IMR-90 (cell line): ENCODE measurements around the gene MEF2D. TPM values are rescaled to one million over a fixed set of nuclear protein-coding genes. Genes with fewer than 3 reads are reported as not detected.
A peak's percentile ranks its signal among the peaks of the same experiment; 100 is the strongest.

Experiments used
- ATAC-seq: fragments of 200-7000 bp; cut with Tn5 transposase; 2 replicates; pipeline ENCODE4 v1.9.1; 2020; ENCODE audit warnings: low read depth, mild to moderate bottlenecking, moderate library complexity
- BruUV-seq: library from RNA; stranded (reverse); fragments of 400-500 nt; replicated peaks from 2 replicates; lab custom pipeline; 2021; lab: Mats Ljungman, UMichigan
- CTCF ChIA-PET: fragments of 300-600 bp; formaldehyde crosslinking; extraction: SDS; loops from one replicate; lab custom pipeline; 2021; ENCODE audit warnings: antibody characterized with exemption; lab: Yijun Ruan, JAX
- POLR2A ChIA-PET: fragments of 300-600 bp; sonication (Branson Sonifier 250); formaldehyde crosslinking; loops from one replicate; lab custom pipeline; 2022; ENCODE audit warnings: antibody characterized with exemption; ENCODE audit not compliant: unreplicated experiment; lab: Charles Lee
- DNase-seq: peaks from one replicate; pipeline ENCODE4 v3.0.0; 2013
- H2AFZ ChIP-seq: replicated peaks from 2 replicates; pipeline ENCODE3; 2013; ENCODE audit warnings: low read length, mild to moderate bottlenecking; ENCODE audit not compliant: poor library complexity
- H2AK5ac ChIP-seq: 2 replicates; pipeline ENCODE4 v1.6.1; 2013; ENCODE audit warnings: low read depth, low read length, inconsistent platforms
- H2AK9ac ChIP-seq: replicated peaks from 2 replicates; pipeline ENCODE3; 2013; ENCODE audit warnings: mild to moderate bottlenecking, low read depth, low read length, moderate library complexity; ENCODE audit not compliant: poor library complexity
- H2BK120ac ChIP-seq: 2 replicates; pipeline ENCODE4 v1.6.1; 2013; ENCODE audit warnings: low read depth, low read length, inconsistent platforms
- H2BK15ac ChIP-seq: 3 replicates; pipeline ENCODE4 v1.6.1; 2013; ENCODE audit warnings: low read depth, low read length, inconsistent platforms
- H2BK20ac ChIP-seq: 2 replicates; pipeline ENCODE4 v1.6.1; 2013; ENCODE audit warnings: low read depth, mild to moderate bottlenecking, inconsistent platforms, low read length, moderate library complexity
- H2BK5ac ChIP-seq: 2 replicates; pipeline ENCODE4 v1.6.1; 2013; ENCODE audit warnings: mild to moderate bottlenecking, low read depth, low read length, inconsistent platforms; ENCODE audit not compliant: poor library complexity, severe bottlenecking
- H3K14ac ChIP-seq: replicated peaks from 2 replicates; pipeline ENCODE4 v1.6.1; 2013; ENCODE audit warnings: low read depth, low read length, inconsistent platforms
- H3K18ac ChIP-seq: 2 replicates; pipeline ENCODE4 v1.6.1; 2013; ENCODE audit warnings: low read depth, low read length, control low read depth
- H3K23ac ChIP-seq: 2 replicates; pipeline ENCODE4 v1.6.1; 2013; ENCODE audit warnings: low read depth, low read length, inconsistent platforms
- H3K27ac ChIP-seq: 2 replicates; pipeline ENCODE4 v1.5.1; 2013; ENCODE audit warnings: mild to moderate bottlenecking, control low read depth, low read length; ENCODE audit not compliant: insufficient read depth
- H3K27me3 ChIP-seq: 2 replicates; pipeline ENCODE4 v1.6.1; 2013; ENCODE audit warnings: low read length; ENCODE audit not compliant: control insufficient read depth, insufficient read depth
- H3K36me3 ChIP-seq: 2 replicates; pipeline ENCODE4 v1.6.1; 2013; ENCODE audit warnings: low read length, mixed read lengths; ENCODE audit not compliant: control insufficient read depth, insufficient read depth
- H3K4ac ChIP-seq: 2 replicates; pipeline ENCODE4 v1.6.1; 2013; ENCODE audit warnings: low read depth, low read length, inconsistent platforms
- H3K4me1 ChIP-seq: 2 replicates; pipeline ENCODE4 v1.6.1; 2013; ENCODE audit warnings: low read length, mixed read lengths; ENCODE audit not compliant: control insufficient read depth, insufficient read depth
- H3K4me2 ChIP-seq: 2 replicates; pipeline ENCODE4 v1.6.1; 2013; ENCODE audit warnings: low read depth, mild to moderate bottlenecking, control low read depth, low read length, moderate library complexity
- H3K4me3 ChIP-seq: 2 replicates; pipeline ENCODE4 v1.5.1; 2013; ENCODE audit warnings: low read depth, mild to moderate bottlenecking, control low read depth, low read length, moderate library complexity; ENCODE audit not compliant: insufficient read depth
- H3K56ac ChIP-seq: 2 replicates; pipeline ENCODE4 v1.6.1; 2013; ENCODE audit warnings: low read length, inconsistent platforms; ENCODE audit not compliant: insufficient read depth; ENCODE audit errors: extremely low read depth
- H3K79me1 ChIP-seq, 2 experiments: 2 replicates each; pipeline ENCODE4 v1.6.1; 2013; ENCODE audit warnings: low read length in 2 of 2, inconsistent platforms in 1 of 2, low read depth in 1 of 2
- H3K9ac ChIP-seq: 2 replicates; pipeline ENCODE4 v1.6.1; 2013; ENCODE audit warnings: low read depth, low read length, control low read depth
- H3K9me1 ChIP-seq: 2 replicates; pipeline ENCODE4 v1.6.1; 2013; ENCODE audit warnings: low read length, inconsistent platforms; ENCODE audit not compliant: insufficient read depth
- H3K9me3 ChIP-seq: 2 replicates; pipeline ENCODE4 v1.6.1; 2013; ENCODE audit warnings: low read length; ENCODE audit not compliant: control insufficient read depth, insufficient read depth
- H4K20me1 ChIP-seq: 2 replicates; pipeline ENCODE4 v1.6.1; 2013; ENCODE audit warnings: low read length, inconsistent platforms; ENCODE audit not compliant: insufficient read depth
- H4K5ac ChIP-seq: 2 replicates; pipeline ENCODE4 v1.6.1; 2013; ENCODE audit warnings: mild to moderate bottlenecking, low read depth, low read length, control low read depth
- H4K8ac ChIP-seq, 2 experiments: 2 replicates each; pipeline ENCODE4 v1.6.1; 2013; ENCODE audit warnings: low read depth in 2 of 2, low read length in 2 of 2, control low read depth in 1 of 2, inconsistent platforms in 1 of 2
- H4K91ac ChIP-seq: 2 replicates; pipeline ENCODE4 v1.6.1; 2013; ENCODE audit warnings: low read depth, low read length, inconsistent platforms; ENCODE audit not compliant: insufficient read depth
- FOS ChIP-seq: fragments of 150-350 bp; IDR thresholded peaks from 2 replicates; pipeline ENCODE4 v1.6.1; 2016; ENCODE audit warnings: low read depth, low read length
- MAFK ChIP-seq: IDR thresholded peaks from 2 replicates; pipeline ENCODE4 v1.6.1; 2012; ENCODE audit warnings: low read depth, low read length, improper control_type of control experiment
- MXI1 ChIP-seq: IDR thresholded peaks from 2 replicates; pipeline ENCODE4 v1.6.1; 2012; ENCODE audit warnings: low read depth, mild to moderate bottlenecking, low read length, moderate library complexity, borderline replicate concordance
- NFE2L2 ChIP-seq: fragments of 150-350 bp; IDR thresholded peaks from 2 replicates; pipeline ENCODE4 v1.6.1; 2016; ENCODE audit warnings: low read depth, mild to moderate bottlenecking, low read length
- RAD21 ChIP-seq: IDR thresholded peaks from 2 replicates; pipeline ENCODE4 v1.6.1; 2012; ENCODE audit warnings: low read length, improper control_type of control experiment
- RCOR1 ChIP-seq: IDR thresholded peaks from 2 replicates; pipeline ENCODE4 v1.6.1; 2012; ENCODE audit warnings: mild to moderate bottlenecking, low read length, improper control_type of control experiment; ENCODE audit not compliant: insufficient replicate concordance
- RFX5 ChIP-seq: IDR thresholded peaks from 2 replicates; pipeline ENCODE4 v1.8.0; 2012; ENCODE audit warnings: low read depth, mild to moderate bottlenecking, low read length, moderate library complexity
- WGBS, 2 experiments: methylation state at CpG; one replicate each; pipeline versions ENCODE4 v1.1.5 to v1.1.7; 2013; ENCODE audit warnings: missing lambda C conversion rate in 2 of 2; ENCODE audit not compliant: insufficient read length in 1 of 2; ENCODE audit errors: extremely low coverage in 2 of 2; 5-methylcytosine and 5-hydroxymethylcytosine counted together
- dilution Hi-C: fragments of 300-500 bp; cut with HindIII; formaldehyde crosslinking; loops from one replicate; pipeline ENCODE4 v1.14.3; 2018; ENCODE audit warnings: low sequenced_read_pairs; ENCODE audit not compliant: unreplicated experiment
- in situ Hi-C: fragments of 300-500 bp; cut with MboI; formaldehyde crosslinking; loops from 3 replicates; pipeline ENCODE4 v1.14.3; 2019; ENCODE audit warnings: low sequenced_read_pairs, inconsistent platforms, mixed read lengths
- intact Hi-C: fragments of 100-400 bp; cut with micrococcal nuclease; formaldehyde crosslinking; loops from 2 replicates; pipeline ENCODE4 v1.10.0; 2022
- polyA plus RNA-seq, 3 experiments: library from polyadenylated mRNA; depleted of rRNA; stranded (reverse); fragments of >200 nt; gene quantifications; 2 replicates each; pipeline ENCODE4 v1.2.3, GENCODE V29; 2012; ENCODE audit warnings: low replicate concordance in 1 of 3
- total RNA-seq: library from RNA; depleted of rRNA; stranded (reverse); fragments of >200 nt; gene quantifications from 2 replicates; pipeline ENCODE4 v1.2.3, GENCODE V29; 2012
- TF ChIP-seq, protein P1 (sequence below): conservative IDR thresholded peaks from 2 replicates; pipeline ENCODE4 v1.5.1; 2012; ENCODE audit warnings: mild to moderate bottlenecking, low read depth, low read length, improper control_type of control experiment
- TF ChIP-seq, protein P2 (sequence below): fragments of 150-350 bp; IDR thresholded peaks from 2 replicates; pipeline ENCODE4 v1.6.1; 2016; ENCODE audit warnings: low read depth, mild to moderate bottlenecking, low read length, moderate library complexity, borderline replicate concordance
- TF ChIP-seq, protein P3 (sequence below): fragments of 150-350 bp; IDR thresholded peaks from 2 replicates; pipeline ENCODE4 v1.6.1; 2017; ENCODE audit warnings: mild to moderate bottlenecking, antibody characterized with exemption, low read length, low read depth

Gene MEF2D
- total and polyA plus RNA-seq, 2 of the 4 experiments (the other 2 are of a cell fraction) = 2.9 to 20.0 TPM

DNA sequence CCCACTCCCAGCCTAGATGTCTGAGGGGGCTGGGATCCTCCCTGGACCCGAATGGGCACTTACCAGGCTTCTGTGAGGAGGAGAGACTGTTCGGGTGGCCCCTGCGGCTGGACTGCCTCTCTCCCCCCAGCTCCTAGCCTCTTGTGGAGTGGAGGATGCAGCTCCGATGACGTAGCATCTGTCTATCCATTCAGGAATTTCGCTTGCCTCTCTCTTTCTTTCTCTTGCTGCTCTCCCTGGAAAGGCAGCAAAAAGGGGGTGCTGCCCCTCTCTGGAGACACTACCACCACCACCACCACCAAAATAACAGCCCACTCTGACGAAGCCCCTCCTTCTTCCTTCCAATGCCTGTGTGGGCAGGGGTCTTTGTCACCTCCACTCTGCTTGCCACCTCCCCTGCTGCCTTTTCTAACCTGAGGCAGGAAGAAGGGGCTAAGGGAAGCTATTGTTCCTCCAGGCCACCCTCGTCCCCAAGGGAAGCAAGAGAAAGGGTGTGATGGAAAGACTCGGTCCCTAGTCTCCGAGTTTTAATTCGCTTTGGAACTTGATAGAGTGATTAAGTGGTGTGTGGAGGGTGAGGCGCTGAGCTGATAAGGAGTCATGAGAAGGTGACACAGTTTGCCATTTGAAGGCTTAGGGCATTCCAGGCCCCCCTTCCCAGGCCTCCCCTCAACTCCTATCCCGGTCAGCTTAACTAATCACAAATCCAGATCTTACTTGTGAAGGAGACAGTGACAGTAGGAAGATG, 71.1 kb downstream of the MEF2D start:
- Histone ChIP-seq H3K56ac (no peak overlapping the region), H3K14ac (no peak overlapping the region), H2AFZ (peak overlapping the region; percentile 36), H3K36me3 (no peaks in the 10 kb centered on the region), H3K27ac (no peak overlapping the region), H2AK5ac (no peak overlapping the region), H3K27me3 (peaks cover 91% of the 10 kb centered on the region), H3K18ac (no peak overlapping the region), H2AK9ac (no peak overlapping the region), H2BK5ac (no peak overlapping the region), H2BK120ac (no peak overlapping the region), H4K8ac (no peak overlapping the region), H3K4ac (no peak overlapping the region), H3K9ac (no peak overlapping the region), H2BK20ac (no peak overlapping the region), H4K5ac (no peak overlapping the region), H4K20me1 (0 out of 2 replicates have a peak, but pooled peaks cover 3% of the 10 kb centered on the region), H3K79me1 (no peaks in the 10 kb centered on the region), H3K9me1 (no peaks in the 10 kb centered on the region), H3K9me3 (no peaks in the 10 kb centered on the region; the same call in none of the 2 replicates), H3K4me1 (no peaks in the 10 kb centered on the region), H3K23ac (peak overlapping the region; percentile 38; the same call in 1 of the 2 replicates), H3K4me2 (no peak overlapping the region), H3K4me3 (no peak overlapping the region), H4K91ac (no peak overlapping the region), H2BK15ac (no peak overlapping the region)
- ChIA-PET POLR2A (no interaction called here), CTCF (no interaction called here)
- WGBS, 2 experiments = 0% methylated on average over 1 of the region's 13 CpGs; no CpG with 5 or more reads in 1 of the 2 experiments
- BruUV-seq = no TSS peak
- TF ChIP-seq MXI1 (no peak), RCOR1 (no peak), NFE2L2 (no peak), RAD21 (no peak), FOS (no peak), MAFK (no peak), RFX5 (no peak)
- TF ChIP-seq, protein P1, sequence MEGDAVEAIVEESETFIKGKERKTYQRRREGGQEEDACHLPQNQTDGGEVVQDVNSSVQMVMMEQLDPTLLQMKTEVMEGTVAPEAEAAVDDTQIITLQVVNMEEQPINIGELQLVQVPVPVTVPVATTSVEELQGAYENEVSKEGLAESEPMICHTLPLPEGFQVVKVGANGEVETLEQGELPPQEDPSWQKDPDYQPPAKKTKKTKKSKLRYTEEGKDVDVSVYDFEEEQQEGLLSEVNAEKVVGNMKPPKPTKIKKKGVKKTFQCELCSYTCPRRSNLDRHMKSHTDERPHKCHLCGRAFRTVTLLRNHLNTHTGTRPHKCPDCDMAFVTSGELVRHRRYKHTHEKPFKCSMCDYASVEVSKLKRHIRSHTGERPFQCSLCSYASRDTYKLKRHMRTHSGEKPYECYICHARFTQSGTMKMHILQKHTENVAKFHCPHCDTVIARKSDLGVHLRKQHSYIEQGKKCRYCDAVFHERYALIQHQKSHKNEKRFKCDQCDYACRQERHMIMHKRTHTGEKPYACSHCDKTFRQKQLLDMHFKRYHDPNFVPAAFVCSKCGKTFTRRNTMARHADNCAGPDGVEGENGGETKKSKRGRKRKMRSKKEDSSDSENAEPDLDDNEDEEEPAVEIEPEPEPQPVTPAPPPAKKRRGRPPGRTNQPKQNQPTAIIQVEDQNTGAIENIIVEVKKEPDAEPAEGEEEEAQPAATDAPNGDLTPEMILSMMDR = no peak
- TF ChIP-seq, protein P2, sequence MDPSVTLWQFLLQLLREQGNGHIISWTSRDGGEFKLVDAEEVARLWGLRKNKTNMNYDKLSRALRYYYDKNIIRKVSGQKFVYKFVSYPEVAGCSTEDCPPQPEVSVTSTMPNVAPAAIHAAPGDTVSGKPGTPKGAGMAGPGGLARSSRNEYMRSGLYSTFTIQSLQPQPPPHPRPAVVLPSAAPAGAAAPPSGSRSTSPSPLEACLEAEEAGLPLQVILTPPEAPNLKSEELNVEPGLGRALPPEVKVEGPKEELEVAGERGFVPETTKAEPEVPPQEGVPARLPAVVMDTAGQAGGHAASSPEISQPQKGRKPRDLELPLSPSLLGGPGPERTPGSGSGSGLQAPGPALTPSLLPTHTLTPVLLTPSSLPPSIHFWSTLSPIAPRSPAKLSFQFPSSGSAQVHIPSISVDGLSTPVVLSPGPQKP = no peak
- TF ChIP-seq, protein P3, sequence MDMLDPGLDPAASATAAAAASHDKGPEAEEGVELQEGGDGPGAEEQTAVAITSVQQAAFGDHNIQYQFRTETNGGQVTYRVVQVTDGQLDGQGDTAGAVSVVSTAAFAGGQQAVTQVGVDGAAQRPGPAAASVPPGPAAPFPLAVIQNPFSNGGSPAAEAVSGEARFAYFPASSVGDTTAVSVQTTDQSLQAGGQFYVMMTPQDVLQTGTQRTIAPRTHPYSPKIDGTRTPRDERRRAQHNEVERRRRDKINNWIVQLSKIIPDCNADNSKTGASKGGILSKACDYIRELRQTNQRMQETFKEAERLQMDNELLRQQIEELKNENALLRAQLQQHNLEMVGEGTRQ = no peak
- intact Hi-C loops (no loop called here), dilution Hi-C loops (no loop called here), in situ Hi-C loops (no loop called here)
- ATAC-seq (no peak), DNase-seq (no peak)
